GM19239 (cell line): ENCODE data around the gene NLRP3.
"Not testable (repeated sequence)": the region's sequence is repeated elsewhere in the genome, so short reads cannot be mapped to it uniquely, and the experiment has no call there.

ENCODE experiments used
- DNase-seq: peaks from one replicate; pipeline ENCODE4 v3.0.0; 2011; ENCODE audit warnings: low spot score; ENCODE audit not compliant: insufficient read length
- FAIRE-seq: peaks from 2 replicates; lab custom pipeline; 2011; peaks lifted over from hg19 to GRCh38; lab: Jason Lieb, UNC

NLRP3 gene

DNA sequence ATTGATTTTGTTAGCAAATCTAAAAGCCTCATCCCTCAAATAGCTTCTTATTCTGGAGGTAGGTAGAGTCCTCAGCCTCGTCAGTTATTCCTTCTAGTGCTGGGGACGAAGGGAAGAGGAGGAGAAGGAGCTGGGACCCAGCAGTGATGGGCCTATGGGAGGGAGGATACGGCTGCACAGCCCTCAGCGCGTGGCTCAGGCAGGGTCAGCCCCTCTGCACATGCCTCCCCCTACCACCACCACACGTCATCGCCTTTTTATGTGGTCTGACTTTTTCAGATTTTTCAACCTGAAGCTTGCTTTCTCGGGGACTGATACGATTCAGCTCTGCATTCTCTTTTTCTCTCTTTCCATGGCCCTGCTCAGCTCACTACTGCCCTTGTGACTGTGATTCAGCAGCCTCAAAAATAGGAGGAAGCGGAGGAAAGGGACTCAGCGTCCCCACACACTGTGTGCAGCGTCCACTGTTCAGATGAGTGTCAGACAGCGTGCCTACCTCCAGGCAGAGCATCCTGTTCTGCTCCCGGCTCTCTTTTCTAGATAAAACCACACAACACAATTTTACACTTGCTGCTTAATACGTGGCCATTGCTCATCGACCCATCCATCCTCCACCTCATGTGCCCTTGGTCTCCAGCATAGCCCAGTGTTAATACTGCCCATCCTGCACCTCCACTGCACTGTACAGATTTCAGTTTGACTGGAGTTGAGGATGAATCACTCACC lies 41.1 kb downstream of the NLRP3 start:
- FAIRE-seq = no peak
- DNase-seq = no peak

DNA sequence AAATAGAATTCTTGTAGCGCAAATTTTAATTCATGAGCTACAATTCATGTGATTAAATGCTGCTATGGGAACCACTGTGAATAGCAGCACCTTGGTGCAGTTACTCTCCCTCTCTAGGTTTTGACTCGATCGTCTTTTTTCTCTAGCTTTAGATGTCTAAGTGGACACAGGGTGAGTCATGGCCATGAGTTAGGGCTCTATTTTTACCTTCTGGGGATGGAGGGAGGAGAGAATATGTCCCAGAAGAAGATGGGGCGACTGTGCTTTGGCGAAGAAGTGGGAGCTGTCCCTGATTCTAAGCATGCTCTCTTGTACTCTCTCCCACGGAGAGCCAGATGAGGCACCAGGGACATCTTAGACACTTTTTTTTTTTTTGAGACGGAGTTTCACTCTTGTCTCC lies 43.5 kb downstream of the NLRP3 start:
- DNase-seq = no peak
- no peak for FAIRE-seq

DNA sequence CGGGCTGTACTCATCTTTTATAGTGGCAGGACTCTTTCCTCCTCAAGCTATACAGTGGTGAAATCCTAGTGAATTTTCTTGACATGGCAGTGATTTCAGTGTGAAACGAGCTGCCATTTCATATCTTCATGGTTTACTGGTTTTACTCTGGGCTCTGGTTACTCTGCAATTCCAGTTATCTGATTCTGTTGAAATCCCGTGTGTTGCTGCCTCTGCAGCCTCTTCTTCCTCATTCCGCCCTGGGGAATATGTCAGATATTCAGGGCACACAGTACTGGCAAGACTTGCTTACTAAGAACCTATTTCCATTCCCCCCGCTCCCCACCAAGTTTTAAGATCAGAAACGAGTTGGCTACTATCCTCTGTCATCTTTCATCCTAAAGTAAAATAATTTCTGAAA lies 49.8 kb downstream of the NLRP3 start:
- no peak for FAIRE-seq

DNA sequence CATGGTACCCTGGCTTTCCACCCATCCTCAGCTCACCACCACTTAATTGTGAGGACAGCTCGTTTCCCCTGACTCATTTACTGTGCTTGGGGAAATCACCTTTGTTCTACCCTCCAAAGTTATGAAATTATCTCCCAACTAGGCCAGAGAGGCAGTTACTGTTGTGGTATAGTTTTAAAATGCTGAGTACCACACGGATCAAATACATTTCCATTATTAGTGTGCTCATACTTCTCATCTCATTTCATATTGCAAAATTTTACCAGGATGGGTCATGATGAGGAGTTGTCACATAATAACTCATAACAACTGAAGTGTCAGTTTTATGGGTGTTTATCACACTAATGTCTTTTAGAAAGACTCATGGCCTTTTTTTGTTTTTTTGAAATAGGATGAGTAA lies 51.2 kb downstream of the NLRP3 start:
- FAIRE-seq (no peak), DNase-seq (no peak)

More for the DNA sequence above, 49.8 kb downstream of the NLRP3 start:
- DNase-seq = no peak

- no peak for DNase-seq
- no peak for FAIRE-seq
Observed at GRCh38 chr1:247468481-247469140, 52.6 kb downstream of the NLRP3 start.

GRCh38 chr1:247469141-247469535 lies 53.2 kb downstream of the NLRP3 start:
- FAIRE-seq = no peak

DNA sequence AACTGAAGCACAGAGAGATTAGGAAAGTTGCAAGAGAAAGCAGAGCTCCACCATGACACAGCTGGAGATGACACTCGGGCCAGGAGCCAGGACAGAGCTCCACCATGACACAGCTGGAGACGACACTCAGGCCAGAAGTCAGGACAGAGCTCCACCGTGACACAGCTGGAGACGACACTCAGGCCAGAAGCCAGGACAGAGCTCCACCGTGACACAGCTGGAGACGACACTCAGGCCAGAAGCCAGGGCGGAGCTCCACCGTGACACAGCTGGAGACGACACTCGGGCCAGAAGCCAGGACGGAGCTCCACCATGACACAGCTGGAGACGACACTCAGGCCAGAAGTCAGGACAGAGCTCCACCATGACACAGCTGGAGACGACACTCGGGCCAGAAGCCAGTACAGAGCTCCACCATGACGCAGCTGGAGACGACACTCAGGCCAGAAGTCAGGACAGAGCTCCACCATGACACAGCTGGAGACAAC lies 55.0 kb downstream of the NLRP3 start:
- not testable (repeated sequence) for FAIRE-seq, DNase-seq

More at GRCh38 chr1:247469141-247469535, 53.2 kb downstream of the NLRP3 start:
- no peak for DNase-seq

- FAIRE-seq = no peak
- no peak for DNase-seq
Observed at GRCh38 chr1:247471445-247472016, 55.6 kb downstream of the NLRP3 start.

DNA sequence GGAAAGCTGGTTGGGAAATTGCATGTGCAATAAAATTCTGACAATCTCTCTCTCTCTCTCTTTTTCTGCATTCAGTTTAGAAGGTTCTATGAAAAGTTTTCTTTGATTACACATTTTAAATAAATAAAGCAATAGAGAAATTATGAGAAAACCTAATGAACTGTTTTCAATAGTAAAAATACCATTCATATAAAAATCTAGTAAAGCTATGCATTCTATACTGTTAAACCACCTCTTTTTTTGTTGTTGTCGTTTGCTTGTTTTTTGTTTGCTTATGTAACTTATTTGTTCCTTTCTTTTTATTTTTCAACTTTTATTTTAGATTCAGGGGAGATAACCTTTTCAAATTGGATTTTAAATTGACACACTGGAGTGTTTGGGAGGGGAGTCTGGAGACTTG lies 56.1 kb downstream of the NLRP3 start:
- DNase-seq (no peak), FAIRE-seq (no peak)

DNA sequence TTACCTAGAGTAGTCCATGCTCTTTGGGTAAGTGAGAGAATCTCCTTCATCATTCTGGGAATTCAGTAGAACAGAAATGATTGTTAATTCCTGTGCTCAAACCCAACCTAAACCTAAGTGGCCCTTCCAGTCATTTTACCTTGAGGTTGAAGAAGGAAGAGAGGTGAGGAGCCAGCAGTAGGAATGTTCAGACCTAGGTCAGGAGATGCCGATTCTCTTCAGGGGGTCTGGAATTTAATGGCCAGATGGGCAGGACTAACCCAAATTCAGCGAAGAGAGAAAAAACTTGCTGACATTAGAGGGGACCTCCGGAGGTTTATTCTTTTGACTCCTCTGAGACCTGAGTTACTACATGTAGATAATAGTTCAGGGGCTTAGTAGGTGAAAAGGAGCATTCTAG lies 58.4 kb downstream of the NLRP3 start:
- no peak for FAIRE-seq
- DNase-seq = no peak

DNA sequence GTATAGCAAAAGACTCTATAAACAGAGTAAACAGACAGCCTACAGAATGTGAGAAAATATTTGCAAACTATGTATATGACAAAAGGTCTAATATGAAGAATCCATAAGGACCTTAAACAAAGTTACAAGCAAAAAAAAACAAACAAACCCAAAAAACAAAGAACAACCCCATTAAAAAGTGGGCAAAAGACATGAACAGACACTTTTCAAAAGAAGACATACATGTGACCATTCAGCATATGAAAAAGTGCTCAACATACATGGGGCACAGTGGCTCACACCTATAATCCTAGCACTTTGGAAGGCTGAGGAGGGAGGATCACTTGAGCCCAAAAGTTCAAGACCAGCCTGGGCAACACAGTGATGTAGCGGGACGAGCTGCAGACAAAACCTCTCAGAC lies 59.8 kb downstream of the NLRP3 start:
- DNase-seq (no peak), FAIRE-seq (peak; percentile 48)

GRCh38 chr1:247476328-247477058 lies 60.5 kb downstream of the NLRP3 start:
- not testable (repeated sequence) for FAIRE-seq, DNase-seq

DNA sequence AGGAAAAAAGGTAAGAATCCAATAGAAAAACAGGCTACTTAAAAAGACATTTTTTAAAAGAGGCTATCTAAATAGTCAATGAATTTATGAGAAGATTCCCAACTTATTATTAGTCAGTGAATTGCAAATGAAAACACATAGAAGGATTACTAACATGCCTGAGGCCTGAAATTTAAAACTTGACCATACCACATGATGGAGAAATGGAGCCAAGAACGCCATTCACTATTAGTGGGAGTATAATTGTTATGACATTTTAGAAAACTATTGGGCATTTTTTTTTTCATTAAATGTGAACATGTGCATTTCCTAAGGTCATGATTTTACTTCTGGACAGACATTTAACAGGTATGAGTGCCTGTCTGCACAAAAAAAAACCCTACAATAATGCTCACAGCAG lies 66.8 kb downstream of the NLRP3 start:
- no peak for FAIRE-seq
- DNase-seq = no peak

DNA sequence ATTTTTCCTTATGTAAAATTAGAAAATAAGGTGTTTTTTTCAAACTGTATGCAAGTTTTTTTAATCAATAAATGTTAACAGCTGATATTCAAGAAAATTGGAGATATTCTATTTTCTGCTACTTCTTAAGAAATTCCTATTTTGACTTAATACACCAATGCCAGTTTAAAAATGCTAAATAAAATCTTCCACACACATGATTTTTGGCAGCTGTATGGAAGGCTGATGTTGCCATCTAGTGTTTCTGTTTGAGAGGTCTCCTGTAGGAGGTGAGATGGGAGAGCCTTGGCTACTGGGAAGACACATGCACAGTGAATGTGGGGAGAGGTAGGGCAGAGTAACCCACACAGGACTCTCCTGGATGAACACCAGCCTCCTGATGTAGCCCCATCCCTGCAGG lies 71.1 kb downstream of the NLRP3 start:
- peak; percentile 9 for DNase-seq
- FAIRE-seq = no peak

DNA sequence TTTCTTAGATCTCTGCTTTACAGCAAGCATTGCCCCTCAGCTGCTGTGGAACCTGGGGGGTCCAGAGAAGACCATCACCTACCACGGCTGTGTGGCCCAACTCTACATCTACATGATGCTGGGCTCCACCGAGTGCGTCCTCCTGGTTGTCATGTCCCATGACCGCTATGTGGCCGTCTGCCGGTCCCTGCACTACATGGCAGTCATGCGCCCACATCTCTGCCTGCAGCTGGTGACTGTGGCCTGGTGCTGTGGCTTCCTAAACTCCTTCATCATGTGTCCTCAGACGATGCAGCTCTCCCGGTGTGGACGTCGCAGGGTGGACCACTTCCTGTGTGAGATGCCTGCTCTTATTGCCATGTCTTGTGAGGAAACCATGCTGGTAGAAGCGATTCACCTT lies 75.4 kb downstream of the NLRP3 start:
- FAIRE-seq (no peak), DNase-seq (no peak)

GRCh38 chr1:247493106-247493505 lies 77.1 kb downstream of the NLRP3 start:
- peak; percentile 63 for FAIRE-seq

DNA sequence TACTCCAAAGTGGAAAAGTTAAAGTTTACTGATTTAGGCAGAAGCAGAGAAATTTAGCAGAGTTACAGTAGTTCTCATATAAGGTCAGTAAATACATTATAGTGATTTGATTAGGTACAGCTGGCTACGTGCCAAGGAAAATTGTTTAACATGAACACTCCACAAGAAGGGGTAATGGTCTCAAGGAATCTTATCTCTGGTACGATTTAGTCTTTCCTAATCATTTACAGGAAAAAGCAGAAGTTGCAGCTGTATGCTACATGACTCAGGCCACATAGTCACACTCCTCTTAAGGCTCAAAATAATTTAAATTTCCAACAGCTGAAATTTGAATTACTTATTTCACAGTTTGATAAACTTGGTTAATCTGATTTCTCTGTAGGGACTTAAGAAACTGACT lies 78.8 kb downstream of the NLRP3 start:
- DNase-seq (no peak), FAIRE-seq (no peak)

More at GRCh38 chr1:247493106-247493505, 77.1 kb downstream of the NLRP3 start:
- DNase-seq = no peak

GRCh38 chr1:247496581-247497285 lies 80.8 kb downstream of the NLRP3 start:
- no peak for DNase-seq
- FAIRE-seq = no peak
